NT2/D1 (cell line): ENCODE results near the gene GNAO1.

ENCODE experiments used
- DNase-seq: peaks from one replicate; pipeline ENCODE4 v3.0.0-alpha.2; 2011; ENCODE audit warnings: low read depth, low spot score
- H3K27me3 ChIP-seq: 2 replicates; pipeline ENCODE4 v1.6.0; 2011; ENCODE audit warnings: mild to moderate bottlenecking; ENCODE audit not compliant: insufficient read length, insufficient read depth
- H3K36me3 ChIP-seq: 2 replicates; pipeline ENCODE4 v1.6.1; 2011; ENCODE audit warnings: mild to moderate bottlenecking, low read length, mixed read lengths; ENCODE audit not compliant: insufficient read depth, insufficient read length
- H3K4me1 ChIP-seq: 2 replicates; pipeline ENCODE4 v1.5.1; 2011; ENCODE audit not compliant: insufficient read depth, insufficient read length
- H3K4me3 ChIP-seq: 2 replicates; pipeline ENCODE4 v1.5.1; 2011; ENCODE audit warnings: low read depth; ENCODE audit not compliant: insufficient read length
- H3K9ac ChIP-seq: 2 replicates; pipeline ENCODE4 v1.6.0; 2011; ENCODE audit warnings: low read depth; ENCODE audit not compliant: insufficient read length
- H3K9me3 ChIP-seq: 2 replicates; pipeline ENCODE4 v1.5.1; 2011; ENCODE audit warnings: mild to moderate bottlenecking, low read length; ENCODE audit not compliant: insufficient read depth
- SUZ12 ChIP-seq: IDR thresholded peaks from 2 replicates; pipeline ENCODE4 v1.6.1; 2011; ENCODE audit not compliant: insufficient read length, insufficient read depth; ENCODE audit errors: extremely low read depth
- YY1 ChIP-seq: IDR thresholded peaks from 2 replicates; pipeline ENCODE4 v1.6.1; 2011; ENCODE audit not compliant: insufficient read length, insufficient read depth
- ZNF274 ChIP-seq: IDR thresholded peaks from 2 replicates; pipeline ENCODE4 v1.6.1; 2011; ENCODE audit warnings: mild to moderate bottlenecking, low read depth, low read length

Gene GNAO1

GRCh38 chr16:56198755-56199114 lies 7.4 kb downstream of the GNAO1 start:
- TF ChIP-seq YY1 (no peak), SUZ12 (no peak), ZNF274 (no peak)
- no peaks in the 10 kb centered on the region for H3K27me3 ChIP-seq
- H3K36me3 ChIP-seq, result no peaks in the 10 kb centered on the region
- no peak for DNase-seq
- no peaks in the 10 kb centered on the region for H3K9me3 ChIP-seq
- no peak overlapping the region for H3K9ac ChIP-seq
- no peak overlapping the region for H3K4me3 ChIP-seq
- no peaks in the 10 kb centered on the region for H3K4me1 ChIP-seq

- no peaks in the 10 kb centered on the region for H3K9me3 ChIP-seq
- TF ChIP-seq ZNF274 (no peak), SUZ12 (no peak), YY1 (no peak)
- DNase-seq, result no peak
- H3K36me3 ChIP-seq, result no peaks in the 10 kb centered on the region
- no peak overlapping the region for H3K9ac ChIP-seq
- no peaks in the 10 kb centered on the region for H3K27me3 ChIP-seq
- H3K4me1 ChIP-seq, result no peaks in the 10 kb centered on the region
- no peak overlapping the region for H3K4me3 ChIP-seq
These were observed 7.9 kb downstream of the GNAO1 start for GRCh38 chr16:56199164-56199563.

GRCh38 chr16:56201030-56201429 lies 9.7 kb downstream of the GNAO1 start:
- H3K4me1 ChIP-seq, result no peaks in the 10 kb centered on the region
- H3K27me3 ChIP-seq, result no peaks in the 10 kb centered on the region
- no peaks in the 10 kb centered on the region for H3K36me3 ChIP-seq
- no peak overlapping the region for H3K4me3 ChIP-seq
- TF ChIP-seq SUZ12, result no peak
- TF ChIP-seq ZNF274, result no peak
- no peak for TF ChIP-seq YY1
- no peak for DNase-seq
- no peak overlapping the region for H3K9ac ChIP-seq
- no peaks in the 10 kb centered on the region for H3K9me3 ChIP-seq

- DNase-seq, result no peak
- Histone ChIP-seq H3K4me1 (no peaks in the 10 kb centered on the region), H3K36me3 (no peaks in the 10 kb centered on the region)
These were observed 10.7 kb downstream of the GNAO1 start for GRCh38 chr16:56202036-56202435.

GRCh38 chr16:56203052-56203451 lies 11.8 kb downstream of the GNAO1 start:
- no peaks in the 10 kb centered on the region for H3K4me1 ChIP-seq
- no peak overlapping the region for H3K9ac ChIP-seq
- H3K4me3 ChIP-seq, result no peak overlapping the region
- H3K27me3 ChIP-seq, result no peaks in the 10 kb centered on the region
- TF ChIP-seq ZNF274, result no peak
- TF ChIP-seq YY1, result no peak
- no peak for TF ChIP-seq SUZ12
- no peaks in the 10 kb centered on the region for H3K9me3 ChIP-seq
- H3K36me3 ChIP-seq, result no peaks in the 10 kb centered on the region
- no peak for DNase-seq

More at GRCh38 chr16:56202036-56202435, 10.7 kb downstream of the GNAO1 start:
- no peaks in the 10 kb centered on the region for H3K9me3 ChIP-seq
- H3K27me3 ChIP-seq, result no peaks in the 10 kb centered on the region
- no peak overlapping the region for H3K4me3 ChIP-seq
- no peak for TF ChIP-seq ZNF274
- no peak for TF ChIP-seq YY1
- TF ChIP-seq SUZ12, result no peak
- no peak overlapping the region for H3K9ac ChIP-seq

GRCh38 chr16:56204816-56205215 lies 13.5 kb downstream of the GNAO1 start:
- no peak for DNase-seq
- no peak for TF ChIP-seq YY1
- no peak for TF ChIP-seq SUZ12
- TF ChIP-seq ZNF274, result no peak
- Histone ChIP-seq H3K27me3 (no peaks in the 10 kb centered on the region), H3K9me3 (no peaks in the 10 kb centered on the region), H3K9ac (no peak overlapping the region), H3K4me3 (no peak overlapping the region), H3K36me3 (no peaks in the 10 kb centered on the region), H3K4me1 (no peaks in the 10 kb centered on the region)

- no peak for DNase-seq
- H3K27me3 ChIP-seq, result no peaks in the 10 kb centered on the region
- no peak overlapping the region for H3K4me3 ChIP-seq
- H3K9me3 ChIP-seq, result no peaks in the 10 kb centered on the region
- H3K9ac ChIP-seq, result no peak overlapping the region
- no peaks in the 10 kb centered on the region for H3K4me1 ChIP-seq
- TF ChIP-seq ZNF274 (no peak), YY1 (no peak), SUZ12 (no peak)
- H3K36me3 ChIP-seq, result no peaks in the 10 kb centered on the region
These were observed 15.7 kb downstream of the GNAO1 start for GRCh38 chr16:56206951-56207350.

GRCh38 chr16:56207421-56207820 lies 16.1 kb downstream of the GNAO1 start:
- no peak overlapping the region for H3K9ac ChIP-seq
- no peaks in the 10 kb centered on the region for H3K36me3 ChIP-seq
- H3K27me3 ChIP-seq, result no peaks in the 10 kb centered on the region
- H3K9me3 ChIP-seq, result no peaks in the 10 kb centered on the region
- TF ChIP-seq SUZ12, result no peak
- no peak for TF ChIP-seq YY1
- no peak for TF ChIP-seq ZNF274
- H3K4me1 ChIP-seq, result no peaks in the 10 kb centered on the region
- H3K4me3 ChIP-seq, result no peak overlapping the region
- DNase-seq, result no peak
